A549 (cell line): ENCODE measurements around the gene ATP1B3. TPM values are rescaled to one million over a fixed set of nuclear protein-coding genes. Genes with fewer than 3 reads are reported as not detected.
"Not testable (repeated sequence)": the region's sequence is repeated elsewhere in the genome, so short reads cannot be mapped to it uniquely, and the experiment has no call there.

Source experiments
- ATAC-seq, 2 experiments: fragments of 200-7000 bp in 1 of 2; fragments of >200 bp in 1 of 2; cut with Nextera tagmentation in 1 of 2; cut with Tn5 transposase in 1 of 2; 3 replicates each; pipeline versions ENCODE4 v1.8.0 to v1.9.1; 2018 to 2020; ENCODE audit warnings: mild to moderate bottlenecking in 1 of 2, moderate library complexity in 1 of 2
- CTCF ChIA-PET: fragments of 300-600 bp; sonication (Branson Sonifier 250); formaldehyde crosslinking; extraction: SDS; loops from one replicate; lab custom pipeline; 2021; ENCODE audit warnings: antibody characterized with exemption, inconsistent platforms; lab: Yijun Ruan, JAX
- POLR2A ChIA-PET: fragments of 350-600 bp; formaldehyde crosslinking; extraction: SDS; loops from one replicate; lab custom pipeline; 2021; ENCODE audit warnings: antibody characterized with exemption, inconsistent platforms; lab: Yijun Ruan, JAX
- DNase-seq, 2 experiments: peaks; one replicate each; pipeline versions ENCODE4 v3.0.0 to v3.0.0-alpha.2; 2011 to 2016; ENCODE audit warnings: low read depth in 1 of 2, low spot score in 1 of 2
- FAIRE-seq: peaks from 2 replicates; lab custom pipeline; 2011; peaks lifted over from hg19 to GRCh38; lab: Jason Lieb, UNC
- H3K27ac ChIP-seq, 2 experiments: fragments of >200 bp; sonication (Bioruptor Twin); formaldehyde crosslinking; 3 replicates each; pipeline ENCODE4 v1.5.1; 2016 to 2017
- H3K4me1 ChIP-seq: fragments of >200 bp; sonication (Bioruptor Twin); formaldehyde crosslinking; 3 replicates; pipeline ENCODE4 v1.6.1; 2016
- H3K4me2 ChIP-seq: fragments of >200 bp; sonication (Bioruptor Twin); formaldehyde crosslinking; 3 replicates; pipeline ENCODE4 v1.6.1; 2016
- H3K4me3 ChIP-seq: fragments of >200 bp; sonication (Bioruptor Twin); formaldehyde crosslinking; 3 replicates; pipeline ENCODE4 v1.5.1; 2016
- H3K9me3 ChIP-seq: fragments of >200 bp; sonication (Bioruptor Twin); formaldehyde crosslinking; 3 replicates; pipeline ENCODE4 v1.6.1; 2016
- CBX8 ChIP-seq: fragments of 200-600 bp; sonication (generic); IDR thresholded peaks from 2 replicates; pipeline ENCODE4 v1.6.1; 2016
- CHD4 ChIP-seq: fragments of 200-600 bp; sonication (generic); IDR thresholded peaks from 2 replicates; pipeline ENCODE4 v1.6.1; 2016; ENCODE audit warnings: antibody characterized with exemption, mild to moderate bottlenecking, borderline replicate concordance
- FOXS1 ChIP-seq: fragments of 250-450 bp; sonication (Bioruptor Pico); IDR thresholded peaks from 2 replicates; pipeline ENCODE4 v1.5.0; 2020; ENCODE audit warnings: mild to moderate bottlenecking, moderate library complexity
- GATA3 ChIP-seq: IDR thresholded peaks from 2 replicates; pipeline ENCODE4 v1.6.1; 2012; ENCODE audit warnings: borderline replicate concordance
- JUN ChIP-seq, 2 experiments: fragments of >200 bp; sonication (Bioruptor Twin); formaldehyde crosslinking; IDR thresholded peaks; 2 replicates in 1 of 2; 3 replicates in 1 of 2; pipeline ENCODE4 v1.6.1; 2016 to 2017
- NPAS2 ChIP-seq: fragments of 250-450 bp; sonication (Bioruptor Pico); IDR thresholded peaks from 2 replicates; pipeline ENCODE4 v1.8.0; 2022; ENCODE audit warnings: mild to moderate bottlenecking, moderate library complexity, borderline replicate concordance
- NR3C1 ChIP-seq: fragments of >200 bp; sonication (Bioruptor Twin); formaldehyde crosslinking; IDR thresholded peaks from 3 replicates; pipeline ENCODE4 v1.6.1; 2017
- POLR2A ChIP-seq: IDR thresholded peaks from 2 replicates; pipeline ENCODE4 v1.6.1; 2012; ENCODE audit warnings: mild to moderate bottlenecking, low read length
- RCOR1 ChIP-seq: fragments of 150-350 bp; IDR thresholded peaks from 2 replicates; pipeline ENCODE4 v1.6.1; 2014; ENCODE audit warnings: antibody characterized with exemption, low read length, low read depth
- SMC3 ChIP-seq: fragments of >200 bp; sonication (Bioruptor Twin); formaldehyde crosslinking; IDR thresholded peaks from 3 replicates; pipeline ENCODE4 v1.6.1; 2018; ENCODE audit warnings: inconsistent platforms
- SREBF2 ChIP-seq: fragments of 450-650 bp; IDR thresholded peaks from 2 replicates; pipeline ENCODE4 v1.6.1; 2014; ENCODE audit warnings: mild to moderate bottlenecking, moderate library complexity
- ZC3H11A ChIP-seq: fragments of 450-650 bp; IDR thresholded peaks from 2 replicates; pipeline ENCODE4 v1.6.1; 2014; ENCODE audit warnings: antibody characterized with exemption, mild to moderate bottlenecking
- ZNF302 ChIP-seq: fragments of 250-450 bp; sonication (Bioruptor Pico); IDR thresholded peaks from 2 replicates; pipeline ENCODE4 v1.9.0; 2021; ENCODE audit warnings: inconsistent platforms, mild to moderate bottlenecking, moderate library complexity
- WGBS: methylation state at CpG from one replicate; pipeline ENCODE4 v1.1.6; 2017; ENCODE audit errors: missing lambda C conversion rate; 5-methylcytosine and 5-hydroxymethylcytosine counted together
- polyA plus RNA-seq, 4 experiments: library from polyadenylated mRNA; depleted of rRNA in 3 of 4; stranded (reverse); fragments of >200 nt; fragmentation: RNase III in 1 of 4; extraction: RNeasy Plus Mini Kit Qiagen cat#74134 plus additional on column Dnase treatment in 1 of 4; gene quantifications; 2 replicates in 3 of 4; 3 replicates in 1 of 4; pipeline ENCODE4 v1.2.3, GENCODE V29; 2011 to 2017
- TF ChIP-seq, protein P1 (sequence below): fragments of 200-600 bp; sonication (generic); IDR thresholded peaks from 2 replicates; pipeline ENCODE4 v1.6.1; 2016; ENCODE audit warnings: antibody characterized with exemption, mild to moderate bottlenecking, moderate library complexity
- TF ChIP-seq, protein P2 (sequence below): fragments of >200 bp; sonication (Bioruptor Twin); formaldehyde crosslinking; IDR thresholded peaks from 2 replicates; pipeline ENCODE4 v1.6.1; 2016
- TF ChIP-seq, protein P3 (sequence below): IDR thresholded peaks from 2 replicates; pipeline ENCODE4 v1.6.1; 2012
- TF ChIP-seq, protein P4 (sequence below): fragments of 450-650 bp; IDR thresholded peaks from 2 replicates; pipeline ENCODE4 v1.6.1; 2014; ENCODE audit warnings: antibody characterized with exemption
- TF ChIP-seq, protein P5 (sequence below): fragments of >200 bp; sonication (Bioruptor Twin); formaldehyde crosslinking; IDR thresholded peaks from 3 replicates; pipeline ENCODE4 v1.5.1; 2016

The ATP1B3 gene
- polyA plus RNA-seq, 2 of the 4 experiments (the other 2 are of a cell fraction): 230 to 306 TPM

DNA sequence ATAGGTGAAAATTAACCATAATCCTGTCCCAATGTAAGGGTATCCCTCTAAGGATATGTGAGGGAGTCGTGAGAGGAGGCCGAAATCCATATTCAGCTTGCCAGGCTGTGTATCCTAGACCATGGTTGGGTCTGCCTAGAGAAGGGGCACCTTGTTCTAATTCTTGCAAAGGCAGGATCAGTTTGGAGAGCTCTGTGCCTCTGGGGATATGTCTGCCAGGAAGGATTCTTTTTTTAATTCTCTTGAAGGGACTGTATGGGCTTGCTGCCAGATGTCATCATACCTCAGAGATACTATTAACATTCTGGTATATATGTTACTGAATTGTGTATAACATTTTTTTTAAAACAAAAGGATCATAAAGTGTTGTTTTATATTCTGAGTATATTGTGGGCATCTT is 2.4 kb downstream of the ATP1B3 start (continued):
- TF ChIP-seq, protein P1, sequence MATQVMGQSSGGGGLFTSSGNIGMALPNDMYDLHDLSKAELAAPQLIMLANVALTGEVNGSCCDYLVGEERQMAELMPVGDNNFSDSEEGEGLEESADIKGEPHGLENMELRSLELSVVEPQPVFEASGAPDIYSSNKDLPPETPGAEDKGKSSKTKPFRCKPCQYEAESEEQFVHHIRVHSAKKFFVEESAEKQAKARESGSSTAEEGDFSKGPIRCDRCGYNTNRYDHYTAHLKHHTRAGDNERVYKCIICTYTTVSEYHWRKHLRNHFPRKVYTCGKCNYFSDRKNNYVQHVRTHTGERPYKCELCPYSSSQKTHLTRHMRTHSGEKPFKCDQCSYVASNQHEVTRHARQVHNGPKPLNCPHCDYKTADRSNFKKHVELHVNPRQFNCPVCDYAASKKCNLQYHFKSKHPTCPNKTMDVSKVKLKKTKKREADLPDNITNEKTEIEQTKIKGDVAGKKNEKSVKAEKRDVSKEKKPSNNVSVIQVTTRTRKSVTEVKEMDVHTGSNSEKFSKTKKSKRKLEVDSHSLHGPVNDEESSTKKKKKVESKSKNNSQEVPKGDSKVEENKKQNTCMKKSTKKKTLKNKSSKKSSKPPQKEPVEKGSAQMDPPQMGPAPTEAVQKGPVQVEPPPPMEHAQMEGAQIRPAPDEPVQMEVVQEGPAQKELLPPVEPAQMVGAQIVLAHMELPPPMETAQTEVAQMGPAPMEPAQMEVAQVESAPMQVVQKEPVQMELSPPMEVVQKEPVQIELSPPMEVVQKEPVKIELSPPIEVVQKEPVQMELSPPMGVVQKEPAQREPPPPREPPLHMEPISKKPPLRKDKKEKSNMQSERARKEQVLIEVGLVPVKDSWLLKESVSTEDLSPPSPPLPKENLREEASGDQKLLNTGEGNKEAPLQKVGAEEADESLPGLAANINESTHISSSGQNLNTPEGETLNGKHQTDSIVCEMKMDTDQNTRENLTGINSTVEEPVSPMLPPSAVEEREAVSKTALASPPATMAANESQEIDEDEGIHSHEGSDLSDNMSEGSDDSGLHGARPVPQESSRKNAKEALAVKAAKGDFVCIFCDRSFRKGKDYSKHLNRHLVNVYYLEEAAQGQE: no peak
- TF ChIP-seq CBX8 (no peak), POLR2A (no peak), GATA3 (no peak)
- TF ChIP-seq, protein P2, sequence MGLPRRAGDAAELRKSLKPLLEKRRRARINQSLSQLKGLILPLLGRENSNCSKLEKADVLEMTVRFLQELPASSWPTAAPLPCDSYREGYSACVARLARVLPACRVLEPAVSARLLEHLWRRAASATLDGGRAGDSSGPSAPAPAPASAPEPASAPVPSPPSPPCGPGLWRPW: no peak
- TF ChIP-seq, all 56 proteins: peak for 0

DNA sequence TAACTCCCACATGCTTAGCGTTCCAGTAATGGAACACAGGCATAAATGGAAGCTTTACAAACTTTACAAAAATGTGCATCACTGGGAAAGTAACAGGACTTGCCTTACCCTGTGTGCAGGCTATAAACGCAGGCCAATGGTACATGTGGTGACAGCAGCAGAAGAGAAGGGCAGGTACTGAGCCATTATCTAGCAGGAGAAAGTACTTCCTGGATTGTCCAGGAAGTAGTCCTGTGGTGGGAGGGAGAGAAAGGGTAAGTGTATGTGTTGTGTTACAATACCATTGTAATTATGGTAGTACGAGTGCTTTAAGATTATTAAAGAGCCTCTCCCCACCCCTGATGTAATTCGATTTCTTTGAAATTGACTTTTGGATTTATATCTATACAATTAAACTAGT is 5.3 kb downstream of the ATP1B3 start:
- TF ChIP-seq CHD4 (no peak), CBX8 (no peak), JUN (IDR thresholded peaks at IDR 0.05) (no peak), FOXS1 (CRISPR knock-in tag) (no peak), NPAS2 (no peak), SREBF2 (no peak)
- TF ChIP-seq, protein P3, sequence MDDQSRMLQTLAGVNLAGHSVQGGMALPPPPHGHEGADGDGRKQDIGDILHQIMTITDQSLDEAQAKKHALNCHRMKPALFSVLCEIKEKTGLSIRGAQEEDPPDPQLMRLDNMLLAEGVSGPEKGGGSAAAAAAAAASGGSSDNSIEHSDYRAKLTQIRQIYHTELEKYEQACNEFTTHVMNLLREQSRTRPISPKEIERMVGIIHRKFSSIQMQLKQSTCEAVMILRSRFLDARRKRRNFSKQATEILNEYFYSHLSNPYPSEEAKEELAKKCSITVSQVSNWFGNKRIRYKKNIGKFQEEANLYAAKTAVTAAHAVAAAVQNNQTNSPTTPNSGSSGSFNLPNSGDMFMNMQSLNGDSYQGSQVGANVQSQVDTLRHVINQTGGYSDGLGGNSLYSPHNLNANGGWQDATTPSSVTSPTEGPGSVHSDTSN: no peak
- TF ChIP-seq, protein P4, sequence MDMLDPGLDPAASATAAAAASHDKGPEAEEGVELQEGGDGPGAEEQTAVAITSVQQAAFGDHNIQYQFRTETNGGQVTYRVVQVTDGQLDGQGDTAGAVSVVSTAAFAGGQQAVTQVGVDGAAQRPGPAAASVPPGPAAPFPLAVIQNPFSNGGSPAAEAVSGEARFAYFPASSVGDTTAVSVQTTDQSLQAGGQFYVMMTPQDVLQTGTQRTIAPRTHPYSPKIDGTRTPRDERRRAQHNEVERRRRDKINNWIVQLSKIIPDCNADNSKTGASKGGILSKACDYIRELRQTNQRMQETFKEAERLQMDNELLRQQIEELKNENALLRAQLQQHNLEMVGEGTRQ: no peak
- 0 out of 3 replicates have a peak overlapping the region, but pooled peaks have one; percentile 1 for H3K4me2 ChIP-seq
- H3K9me3 ChIP-seq: no peaks in the 10 kb centered on the region
- no peak overlapping the region for H3K27ac ChIP-seq
- POLR2A ChIA-PET: no interaction called here
- CTCF ChIA-PET: interaction anchor here (2.1 kb wide), 1 partner anchor 32 kb away, joined by 8 read pairs; no protein-coding TSS in a partner anchor
- no peak for DNase-seq
- 85% methylated on average over 4 of the region's 4 CpGs for WGBS
- H3K4me3 ChIP-seq: no peak overlapping the region
- no peak for ATAC-seq
- peaks cover 25% of the 10 kb centered on the region for H3K4me1 ChIP-seq
- no peak for FAIRE-seq

DNA sequence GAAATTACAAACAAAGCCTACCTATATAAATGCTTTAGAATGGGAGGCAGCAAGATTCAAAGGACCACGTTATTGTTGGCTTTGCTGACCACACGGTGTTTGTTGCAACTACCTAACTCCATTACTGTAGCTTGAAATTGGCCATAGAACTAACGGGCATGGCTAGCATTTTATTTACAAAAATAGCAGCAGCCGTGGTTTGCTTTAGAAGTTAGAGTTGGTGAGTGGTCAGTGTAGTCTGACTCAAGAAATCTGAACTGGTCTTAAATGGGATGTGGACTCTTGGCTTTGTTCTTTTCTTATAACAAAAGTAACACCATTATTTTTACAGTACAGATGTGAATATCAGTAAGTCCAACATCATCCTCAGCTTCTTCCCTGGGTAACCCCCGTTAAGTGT is 10.6 kb downstream of the ATP1B3 start:
- H3K9me3 ChIP-seq: no peaks in the 10 kb centered on the region
- no peak for DNase-seq
- no peaks in the 10 kb centered on the region for H3K4me1 ChIP-seq
- POLR2A ChIA-PET: no interaction called here
- FAIRE-seq: no peak
- TF ChIP-seq NR3C1 (no peak), POLR2A (no peak), ZNF302 (no peak), RCOR1 (no peak), SMC3 (no peak), ZC3H11A (no peak)
- TF ChIP-seq, protein P3: no peak
- TF ChIP-seq, protein P5, sequence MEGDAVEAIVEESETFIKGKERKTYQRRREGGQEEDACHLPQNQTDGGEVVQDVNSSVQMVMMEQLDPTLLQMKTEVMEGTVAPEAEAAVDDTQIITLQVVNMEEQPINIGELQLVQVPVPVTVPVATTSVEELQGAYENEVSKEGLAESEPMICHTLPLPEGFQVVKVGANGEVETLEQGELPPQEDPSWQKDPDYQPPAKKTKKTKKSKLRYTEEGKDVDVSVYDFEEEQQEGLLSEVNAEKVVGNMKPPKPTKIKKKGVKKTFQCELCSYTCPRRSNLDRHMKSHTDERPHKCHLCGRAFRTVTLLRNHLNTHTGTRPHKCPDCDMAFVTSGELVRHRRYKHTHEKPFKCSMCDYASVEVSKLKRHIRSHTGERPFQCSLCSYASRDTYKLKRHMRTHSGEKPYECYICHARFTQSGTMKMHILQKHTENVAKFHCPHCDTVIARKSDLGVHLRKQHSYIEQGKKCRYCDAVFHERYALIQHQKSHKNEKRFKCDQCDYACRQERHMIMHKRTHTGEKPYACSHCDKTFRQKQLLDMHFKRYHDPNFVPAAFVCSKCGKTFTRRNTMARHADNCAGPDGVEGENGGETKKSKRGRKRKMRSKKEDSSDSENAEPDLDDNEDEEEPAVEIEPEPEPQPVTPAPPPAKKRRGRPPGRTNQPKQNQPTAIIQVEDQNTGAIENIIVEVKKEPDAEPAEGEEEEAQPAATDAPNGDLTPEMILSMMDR: no peak
- TF ChIP-seq, all 56 proteins: peak for 0
- H3K4me3 ChIP-seq: no peak overlapping the region
- 93% methylated on average over 5 of the region's 5 CpGs for WGBS
- H3K27ac ChIP-seq: no peak overlapping the region
- CTCF ChIA-PET: interaction anchor here (1.0 to 3.2 kb wide), 3 partner anchors 9 to 17 kb away, joined by 6 to 21 read pairs (median 8); no protein-coding TSS in a partner anchor
- ATAC-seq: no peak
- no peak overlapping the region for H3K4me2 ChIP-seq

DNA sequence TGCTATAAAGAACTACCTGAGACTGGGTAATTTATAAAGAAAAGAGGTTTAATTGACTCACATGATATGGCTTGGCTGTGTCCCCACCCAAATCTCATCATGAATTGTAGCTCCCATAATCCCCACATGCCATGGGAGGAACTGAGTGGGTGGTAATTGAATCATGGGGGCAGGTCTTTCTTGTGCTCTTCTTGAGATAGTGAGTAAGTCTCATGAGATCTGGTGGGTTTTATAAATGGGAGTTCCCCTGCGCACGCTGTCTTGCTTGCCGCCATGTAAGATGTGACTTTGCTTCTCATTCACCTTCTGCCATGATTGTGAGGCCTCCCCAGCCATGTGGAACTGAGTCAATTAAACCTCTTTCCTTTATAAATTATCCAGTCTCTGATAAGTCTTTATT is 12.1 kb downstream of the ATP1B3 start:
- ATAC-seq, FAIRE-seq, H3K9me3 ChIP-seq, H3K4me3 ChIP-seq, H3K27ac ChIP-seq, CTCF ChIA-PET, POLR2A ChIA-PET, H3K4me1 ChIP-seq, H3K4me2 ChIP-seq, DNase-seq: not testable (repeated sequence)
- WGBS: 97% methylated on average over 3 of the region's 3 CpGs
